PC-9 (cell line): ENCODE results near the gene IMMP2L.

Source experiments
- EZH2 ChIP-seq: fragments of 200-600 bp; sonication (generic); IDR thresholded peaks from 2 replicates; pipeline ENCODE4 v1.8.0; 2017; ENCODE audit warnings: antibody characterized with exemption, low read depth
- TF ChIP-seq, protein P1 (sequence below): fragments of 200-600 bp; sonication (generic); conservative IDR thresholded peaks from 2 replicates; pipeline ENCODE4 v1.6.1; 2017; ENCODE audit warnings: mixed run types, antibody characterized with exemption, mild to moderate bottlenecking, moderate library complexity

GRCh38 chr7:111364413-111364812, 197.9 kb downstream of the IMMP2L start:
- TF ChIP-seq, protein P1, sequence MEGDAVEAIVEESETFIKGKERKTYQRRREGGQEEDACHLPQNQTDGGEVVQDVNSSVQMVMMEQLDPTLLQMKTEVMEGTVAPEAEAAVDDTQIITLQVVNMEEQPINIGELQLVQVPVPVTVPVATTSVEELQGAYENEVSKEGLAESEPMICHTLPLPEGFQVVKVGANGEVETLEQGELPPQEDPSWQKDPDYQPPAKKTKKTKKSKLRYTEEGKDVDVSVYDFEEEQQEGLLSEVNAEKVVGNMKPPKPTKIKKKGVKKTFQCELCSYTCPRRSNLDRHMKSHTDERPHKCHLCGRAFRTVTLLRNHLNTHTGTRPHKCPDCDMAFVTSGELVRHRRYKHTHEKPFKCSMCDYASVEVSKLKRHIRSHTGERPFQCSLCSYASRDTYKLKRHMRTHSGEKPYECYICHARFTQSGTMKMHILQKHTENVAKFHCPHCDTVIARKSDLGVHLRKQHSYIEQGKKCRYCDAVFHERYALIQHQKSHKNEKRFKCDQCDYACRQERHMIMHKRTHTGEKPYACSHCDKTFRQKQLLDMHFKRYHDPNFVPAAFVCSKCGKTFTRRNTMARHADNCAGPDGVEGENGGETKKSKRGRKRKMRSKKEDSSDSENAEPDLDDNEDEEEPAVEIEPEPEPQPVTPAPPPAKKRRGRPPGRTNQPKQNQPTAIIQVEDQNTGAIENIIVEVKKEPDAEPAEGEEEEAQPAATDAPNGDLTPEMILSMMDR: no peak
- TF ChIP-seq EZH2: no peak
